Measurements from ENCODE around the gene ADCYAP1.

DNA sequence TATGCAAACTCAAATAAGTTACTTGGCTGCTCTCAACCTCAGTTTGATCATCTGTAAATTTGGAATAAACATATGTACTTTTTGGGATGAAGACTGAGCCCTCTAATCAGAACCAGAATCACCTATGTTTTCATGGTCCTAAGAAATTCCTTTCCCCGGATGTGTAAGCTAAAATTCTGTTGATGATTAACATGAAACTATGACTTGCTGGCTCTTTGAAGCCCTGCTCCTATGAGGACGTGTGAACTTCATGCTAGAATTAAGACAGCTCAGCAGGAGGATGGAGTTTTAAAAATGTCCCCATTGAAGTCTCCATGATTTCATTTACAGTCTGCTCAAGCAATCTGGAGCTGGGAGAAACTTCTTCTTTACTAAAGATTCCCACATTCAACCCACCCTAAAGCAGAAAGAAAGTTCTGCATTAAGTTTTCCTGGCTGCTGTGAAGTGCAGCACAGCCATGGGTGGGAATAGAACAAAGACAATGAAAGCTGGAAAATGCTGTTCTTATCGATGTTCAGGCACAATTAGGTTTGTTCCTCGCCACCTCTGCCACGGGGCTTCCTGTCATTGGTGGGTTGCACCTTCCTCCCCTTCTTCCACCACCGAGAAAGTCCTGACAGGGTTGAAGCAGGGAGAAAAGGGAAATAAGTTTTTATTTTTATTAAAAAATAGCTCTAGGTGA, 50.9 kb downstream of the ADCYAP1 start:
- TF ChIP-seq EZH2phosphoT487 (IDR thresholded peaks at IDR 0.05; ENCODE audit: low read length) (no peak), CTCF (IDR thresholded peaks at IDR 0.05; ENCODE audit: low read length) (no peak)
